GM12878 (cell line): Measurements from ENCODE around the gene ZNF281. TPM values are rescaled to one million over a fixed set of nuclear protein-coding genes. Genes with fewer than 3 reads are reported as not detected.

Experiments
- ATF2 ChIP-seq: IDR thresholded peaks from 2 replicates; pipeline ENCODE4 v1.6.1; 2012; ENCODE audit warnings: low read length, inconsistent platforms
- EED ChIP-seq: sonication (generic); IDR thresholded peaks from 2 replicates; pipeline ENCODE4 v1.6.1; 2016; ENCODE audit warnings: antibody characterized with exemption, low read depth
- EP300 ChIP-seq, 2 experiments: fragments of 150-350 bp in 1 of 2; IDR thresholded peaks; 2 replicates each; pipeline ENCODE4 v1.6.1; 2011 to 2012; ENCODE audit warnings: low read depth in 2 of 2, low read length in 2 of 2, borderline replicate concordance in 1 of 2, improper control_type of control experiment in 1 of 2, inconsistent platforms in 1 of 2; ENCODE audit not compliant: control insufficient read depth in 1 of 2
- HSF1 ChIP-seq: fragments of 150-350 bp; IDR thresholded peaks from 2 replicates; pipeline ENCODE4 v1.6.1; 2014; ENCODE audit warnings: mild to moderate bottlenecking, low read depth, low read length
- IKZF2 ChIP-seq, 2 experiments: fragments of 450-650 bp; IDR thresholded peaks; 2 replicates each; pipeline ENCODE4 v1.6.1; 2017; ENCODE audit warnings: mild to moderate bottlenecking in 2 of 2, moderate library complexity in 2 of 2
- JUND ChIP-seq: IDR thresholded peaks from 2 replicates; pipeline ENCODE4 v1.6.1; 2012; ENCODE audit warnings: low read depth, mild to moderate bottlenecking, low read length, improper control_type of control experiment, moderate library complexity
- MYB ChIP-seq: fragments of 150-350 bp; IDR thresholded peaks from 2 replicates; pipeline ENCODE4 v1.6.1; 2014; ENCODE audit warnings: mild to moderate bottlenecking, low read depth, low read length, borderline replicate concordance
- MYC ChIP-seq: IDR thresholded peaks from 2 replicates; pipeline ENCODE4 v1.6.1; 2011; ENCODE audit warnings: mild to moderate bottlenecking, low read length, moderate library complexity, inconsistent platforms; ENCODE audit not compliant: insufficient read depth, insufficient replicate concordance, insufficient read length, severe bottlenecking
- NFIC ChIP-seq: IDR thresholded peaks from 2 replicates; pipeline ENCODE4 v1.6.1; 2012; ENCODE audit warnings: low read depth, mild to moderate bottlenecking, inconsistent platforms, low read length, moderate library complexity
- POLR2AphosphoS5 ChIP-seq: IDR thresholded peaks from 2 replicates; pipeline ENCODE4 v1.6.1; 2011; ENCODE audit warnings: mild to moderate bottlenecking, low read length, inconsistent platforms
- SIX5 ChIP-seq: IDR thresholded peaks from 2 replicates; pipeline ENCODE4 v1.6.1; 2011; ENCODE audit warnings: mild to moderate bottlenecking, low read depth, low read length, moderate library complexity; ENCODE audit not compliant: severe bottlenecking
- SUPT20H ChIP-seq: IDR thresholded peaks from 2 replicates; pipeline ENCODE4 v1.6.1; 2011; ENCODE audit warnings: low read depth, mild to moderate bottlenecking, low read length, moderate library complexity, borderline replicate concordance; ENCODE audit not compliant: control insufficient read depth
- TCF7 ChIP-seq: IDR thresholded peaks from 2 replicates; pipeline ENCODE4 v1.6.1; 2014; ENCODE audit warnings: antibody characterized with exemption, borderline replicate concordance
- ZBTB40 ChIP-seq: fragments of 450-650 bp; IDR thresholded peaks from 2 replicates; pipeline ENCODE4 v1.6.1; 2016; ENCODE audit warnings: mild to moderate bottlenecking, moderate library complexity, borderline replicate concordance
- ZNF24 ChIP-seq: fragments of 450-650 bp; IDR thresholded peaks from 2 replicates; pipeline ENCODE4 v1.6.1; 2017; ENCODE audit warnings: antibody characterized with exemption, mild to moderate bottlenecking
- ZNF384 ChIP-seq: IDR thresholded peaks from 2 replicates; pipeline ENCODE4 v1.6.1; 2012; ENCODE audit warnings: low read depth, mild to moderate bottlenecking, low read length, improper control_type of control experiment, borderline replicate concordance
- ZNF592 ChIP-seq: fragments of 450-650 bp; IDR thresholded peaks from 2 replicates; pipeline ENCODE4 v1.6.1; 2017; ENCODE audit warnings: mild to moderate bottlenecking, moderate library complexity
- polyA plus RNA-seq, 11 experiments: library from polyadenylated mRNA; depleted of rRNA in 4 of 11; unstranded in 6 of 11; stranded (reverse) in 5 of 11; fragments of >200 nt; fragmentation: Nextera tagmentation in 4 of 11; fragmentation: Illumina TruSeq in 1 of 11; extraction: Ambion mirVana in 4 of 11; extraction: Trizol in 1 of 11; gene quantifications; 1 replicate in 1 of 11; 2 replicates in 10 of 11; pipeline versions ENCODE4 v1.2.1 to v1.2.3, GENCODE V29; 2011 to 2016; ENCODE audit warnings: inconsistent platforms in 2 of 11, missing spikeins in 2 of 11, low read depth in 1 of 11
- total RNA-seq, 4 experiments: library from RNA; depleted of rRNA in 3 of 4; stranded (reverse); fragments of >200 nt in 3 of 4; fragmentation: Illumina TruSeq in 1 of 4; extraction: Trizol in 1 of 4; gene quantifications; 2 replicates each; pipeline versions ENCODE4 v1.2.1 to v1.2.3, GENCODE V29; 2013 to 2021

Gene ZNF281
- total and polyA plus RNA-seq, 10 of the 15 experiments (the other 5 are each of a cell fraction or from before 2014, with no cell fraction given), result 8.3 to 21.8 (median 15.4) TPM

GRCh38 chr1:200415789-200416593 lies 6.2 kb upstream of the ZNF281 start (continued):
- TF ChIP-seq ZBTB40 (no peak), MYB (no peak), EP300 (IDR thresholded peaks at IDR 0.05; ENCODE audit: borderline replicate concordance in 1 of 2, control insufficient read depth in 1 of 2, low read depth in 2 of 2, low read length in 2 of 2) (peak in 1 of 2 experiments; percentile 72; a peak in 2 of 4 replicates), SUPT20H (no peak), NFIC (peak; percentile 95), ZNF24 (no peak), TCF7 (no peak), HSF1 (no peak), POLR2AphosphoS5 (no peak), ATF2 (peak; percentile 69), MYC (no peak), SIX5 (no peak), ZNF384 (no peak), IKZF2 (IDR thresholded peaks at IDR 0.05) (peak in 1 of 2 experiments; percentile 43; a peak in 2 of 4 replicates), EED (peak; percentile 40; the same call in 1 of the 2 replicates), JUND (no peak), ZNF592 (no peak)
